ENCODE measurements around the gene STARD3NL. TPM values are rescaled to one million over a fixed set of nuclear protein-coding genes. Genes with fewer than 3 reads are reported as not detected.

Gene STARD3NL
- polyA plus RNA-seq (2012; ENCODE audit: low read depth, missing spikeins) = 50.1 TPM

- FAIRE-seq (peak; percentile 99), DNase-seq (ENCODE audit: insufficient read length, low spot score) (peak; percentile 68)
- TF ChIP-seq POU2F2 (IDR thresholded peaks at IDR 0.05; ENCODE audit: low read depth, low read length) = 0 out of 2 replicates have a peak, but pooled peaks have one; percentile 62
- peak; percentile 45; the same call in 1 of the 2 replicates for TF ChIP-seq TAF1 (IDR thresholded peaks at IDR 0.05; ENCODE audit: low read depth, low read length)
- no peak for TF ChIP-seq SPI1 (IDR thresholded peaks at IDR 0.05; ENCODE audit: low read depth, low read length)
- peak; percentile 40 for TF ChIP-seq PAX5 (IDR thresholded peaks at IDR 0.05; ENCODE audit: insufficient read depth, low read length, severe bottlenecking)
- peak; percentile 55; the same call in 1 of the 2 replicates for TF ChIP-seq POLR2AphosphoS5 (IDR thresholded peaks at IDR 0.05; ENCODE audit: low read depth, low read length)
- TF ChIP-seq POLR2A (IDR thresholded peaks at IDR 0.05; ENCODE audit: low read depth, low read length) = peak; percentile 70; the same call in 1 of the 2 replicates
These were observed at the start of gene STARD3NL for GRCh38 chr7:38178004-38178694. Gene STARD3NL, plus strand, starts transcription at chr7:38178245. Its CDS starts 29,260 bp downstream, at chr7:38207505.

GRCh38 chr7:38129162-38129561, 48.9 kb upstream of the STARD3NL start:
- no peak for TF ChIP-seq POU2F2 (IDR thresholded peaks at IDR 0.05; ENCODE audit: low read depth, low read length)
- no peak for TF ChIP-seq PAX5 (IDR thresholded peaks at IDR 0.05; ENCODE audit: insufficient read depth, low read length, severe bottlenecking)
- no peak for TF ChIP-seq POLR2AphosphoS5 (IDR thresholded peaks at IDR 0.05; ENCODE audit: low read depth, low read length)
- TF ChIP-seq SPI1 (IDR thresholded peaks at IDR 0.05; ENCODE audit: low read depth, low read length) = no peak
- no peak for TF ChIP-seq POLR2A (IDR thresholded peaks at IDR 0.05; ENCODE audit: low read depth, low read length)
- no peak for TF ChIP-seq TAF1 (IDR thresholded peaks at IDR 0.05; ENCODE audit: low read depth, low read length)
- DNase-seq (ENCODE audit: insufficient read length, low spot score) = no peak
- FAIRE-seq = no peak

GRCh38 chr7:38129579-38129978, 48.5 kb upstream of the STARD3NL start:
- no peak for FAIRE-seq
- no peak for TF ChIP-seq POLR2A (IDR thresholded peaks at IDR 0.05; ENCODE audit: low read depth, low read length)
- no peak for TF ChIP-seq POLR2AphosphoS5 (IDR thresholded peaks at IDR 0.05; ENCODE audit: low read depth, low read length)
- no peak for TF ChIP-seq POU2F2 (IDR thresholded peaks at IDR 0.05; ENCODE audit: low read depth, low read length)
- TF ChIP-seq TAF1 (IDR thresholded peaks at IDR 0.05; ENCODE audit: low read depth, low read length) = no peak
- TF ChIP-seq SPI1 (IDR thresholded peaks at IDR 0.05; ENCODE audit: low read depth, low read length) = no peak
- no peak for TF ChIP-seq PAX5 (IDR thresholded peaks at IDR 0.05; ENCODE audit: insufficient read depth, low read length, severe bottlenecking)
- no peak for DNase-seq (ENCODE audit: insufficient read length, low spot score)

- DNase-seq (ENCODE audit: insufficient read length, low spot score) = no peak
- FAIRE-seq = no peak
- TF ChIP-seq POLR2A (IDR thresholded peaks at IDR 0.05; ENCODE audit: low read depth, low read length) (no peak), SPI1 (IDR thresholded peaks at IDR 0.05; ENCODE audit: low read depth, low read length) (no peak), POU2F2 (IDR thresholded peaks at IDR 0.05; ENCODE audit: low read depth, low read length) (no peak), PAX5 (IDR thresholded peaks at IDR 0.05; ENCODE audit: insufficient read depth, low read length, severe bottlenecking) (no peak), TAF1 (IDR thresholded peaks at IDR 0.05; ENCODE audit: low read depth, low read length) (no peak), POLR2AphosphoS5 (IDR thresholded peaks at IDR 0.05; ENCODE audit: low read depth, low read length) (no peak)
These were observed 39.9 kb upstream of the STARD3NL start for GRCh38 chr7:38138171-38138570.

- DNase-seq (ENCODE audit: insufficient read length, low spot score) = no peak
- no peak for TF ChIP-seq POLR2A (IDR thresholded peaks at IDR 0.05; ENCODE audit: low read depth, low read length)
- TF ChIP-seq SPI1 (IDR thresholded peaks at IDR 0.05; ENCODE audit: low read depth, low read length) = no peak
- no peak for TF ChIP-seq TAF1 (IDR thresholded peaks at IDR 0.05; ENCODE audit: low read depth, low read length)
- TF ChIP-seq POLR2AphosphoS5 (IDR thresholded peaks at IDR 0.05; ENCODE audit: low read depth, low read length) = no peak
- no peak for TF ChIP-seq POU2F2 (IDR thresholded peaks at IDR 0.05; ENCODE audit: low read depth, low read length)
- no peak for TF ChIP-seq PAX5 (IDR thresholded peaks at IDR 0.05; ENCODE audit: insufficient read depth, low read length, severe bottlenecking)
- no peak for FAIRE-seq
These were observed 36.9 kb upstream of the STARD3NL start for GRCh38 chr7:38141187-38141586.

- DNase-seq (ENCODE audit: insufficient read length, low spot score) = no peak
- peak; percentile 79 for TF ChIP-seq SPI1 (IDR thresholded peaks at IDR 0.05; ENCODE audit: low read depth, low read length)
- TF ChIP-seq POLR2A (IDR thresholded peaks at IDR 0.05; ENCODE audit: low read depth, low read length) = no peak
- TF ChIP-seq TAF1 (IDR thresholded peaks at IDR 0.05; ENCODE audit: low read depth, low read length) = no peak
- no peak for TF ChIP-seq POU2F2 (IDR thresholded peaks at IDR 0.05; ENCODE audit: low read depth, low read length)
- no peak for TF ChIP-seq POLR2AphosphoS5 (IDR thresholded peaks at IDR 0.05; ENCODE audit: low read depth, low read length)
- no peak for TF ChIP-seq PAX5 (IDR thresholded peaks at IDR 0.05; ENCODE audit: insufficient read depth, low read length, severe bottlenecking)
- peak; percentile 75 for FAIRE-seq
These were observed 35.3 kb upstream of the STARD3NL start for GRCh38 chr7:38142736-38143135.

- TF ChIP-seq POU2F2 (IDR thresholded peaks at IDR 0.05; ENCODE audit: low read depth, low read length) (no peak), TAF1 (IDR thresholded peaks at IDR 0.05; ENCODE audit: low read depth, low read length) (no peak), POLR2A (IDR thresholded peaks at IDR 0.05; ENCODE audit: low read depth, low read length) (no peak), POLR2AphosphoS5 (IDR thresholded peaks at IDR 0.05; ENCODE audit: low read depth, low read length) (no peak), PAX5 (IDR thresholded peaks at IDR 0.05; ENCODE audit: insufficient read depth, low read length, severe bottlenecking) (no peak), SPI1 (IDR thresholded peaks at IDR 0.05; ENCODE audit: low read depth, low read length) (no peak)
- DNase-seq (ENCODE audit: insufficient read length, low spot score) = no peak
- no peak for FAIRE-seq
These were observed 31.0 kb upstream of the STARD3NL start for GRCh38 chr7:38147005-38147404.

GRCh38 chr7:38151556-38151955, 26.5 kb upstream of the STARD3NL start:
- DNase-seq (ENCODE audit: insufficient read length, low spot score) (no peak), FAIRE-seq (no peak)
- no peak for TF ChIP-seq POU2F2 (IDR thresholded peaks at IDR 0.05; ENCODE audit: low read depth, low read length)
- no peak for TF ChIP-seq POLR2AphosphoS5 (IDR thresholded peaks at IDR 0.05; ENCODE audit: low read depth, low read length)
- no peak for TF ChIP-seq SPI1 (IDR thresholded peaks at IDR 0.05; ENCODE audit: low read depth, low read length)

GRCh38 chr7:38153515-38153914, 24.5 kb upstream of the STARD3NL start:
- FAIRE-seq (no peak), DNase-seq (ENCODE audit: insufficient read length, low spot score) (no peak)
- TF ChIP-seq POU2F2 (IDR thresholded peaks at IDR 0.05; ENCODE audit: low read depth, low read length) = no peak
- no peak for TF ChIP-seq POLR2AphosphoS5 (IDR thresholded peaks at IDR 0.05; ENCODE audit: low read depth, low read length)
- TF ChIP-seq POLR2A (IDR thresholded peaks at IDR 0.05; ENCODE audit: low read depth, low read length) = no peak
- TF ChIP-seq SPI1 (IDR thresholded peaks at IDR 0.05; ENCODE audit: low read depth, low read length) = no peak
- no peak for TF ChIP-seq TAF1 (IDR thresholded peaks at IDR 0.05; ENCODE audit: low read depth, low read length)
- TF ChIP-seq PAX5 (IDR thresholded peaks at IDR 0.05; ENCODE audit: insufficient read depth, low read length, severe bottlenecking) = no peak
